NCI-H345 treated with DMSO at 0.1 percent for 48 hours (cell line): Measurements from ENCODE around the gene MRGPRF.

Experiments
- DNase-seq: peaks from one replicate; lab custom pipeline; 2025; ENCODE audit not compliant: unreplicated experiment; lab: John Stamatoyannopoulos, UW

The MRGPRF gene

DNA sequence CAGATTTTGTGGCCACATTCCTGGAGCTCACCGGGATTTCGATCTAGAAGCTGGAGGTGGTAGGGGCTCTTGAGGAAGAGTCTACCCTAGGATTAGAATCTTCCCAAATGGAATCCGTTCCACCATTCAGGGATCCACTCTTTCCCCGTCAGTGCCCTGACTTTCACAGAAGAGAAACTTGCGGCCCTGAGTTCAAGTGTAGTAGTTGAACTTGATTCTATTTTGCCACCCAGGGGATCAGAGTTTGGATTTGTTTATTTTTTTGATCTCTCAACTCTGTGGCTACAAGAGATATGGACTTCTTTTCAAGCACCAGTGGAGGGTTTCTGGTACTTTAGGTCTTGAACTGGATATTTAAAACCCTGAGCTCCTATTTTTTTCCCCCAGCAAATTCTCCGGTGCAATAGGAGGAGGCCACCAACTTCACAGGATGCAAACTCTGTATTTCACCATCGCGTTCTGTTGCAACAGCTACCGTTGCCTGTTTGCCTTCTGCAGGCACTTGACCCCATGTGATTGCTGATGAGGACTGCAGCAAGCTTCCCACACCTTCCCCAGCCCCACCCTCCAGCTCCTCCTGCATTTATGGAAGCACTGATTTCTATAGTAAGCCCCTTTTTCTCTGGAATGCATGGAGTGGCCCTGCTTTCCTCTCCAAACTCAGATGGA, 14.8 kb upstream of the MRGPRF start:
- no peak for DNase-seq

DNA sequence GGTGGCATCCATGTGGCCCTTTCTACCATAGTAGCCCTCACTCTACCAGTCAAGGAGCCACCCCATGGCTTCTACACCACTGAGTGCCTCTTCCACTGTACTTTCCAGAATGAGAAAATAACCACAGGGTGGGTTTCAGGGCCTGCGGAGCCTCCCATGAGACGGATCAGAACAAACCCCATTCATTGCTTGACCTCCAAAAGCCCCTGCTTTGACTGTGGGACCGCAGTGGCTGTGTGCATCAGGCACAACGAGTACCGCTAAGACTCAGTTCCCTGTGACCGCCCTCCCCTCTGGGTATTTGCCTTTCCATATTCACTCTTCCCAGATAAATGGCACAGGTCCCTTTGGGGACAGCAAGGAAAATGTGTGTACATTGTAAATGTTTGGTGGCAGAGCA, 11.5 kb upstream of the MRGPRF start:
- DNase-seq = no peak

DNA sequence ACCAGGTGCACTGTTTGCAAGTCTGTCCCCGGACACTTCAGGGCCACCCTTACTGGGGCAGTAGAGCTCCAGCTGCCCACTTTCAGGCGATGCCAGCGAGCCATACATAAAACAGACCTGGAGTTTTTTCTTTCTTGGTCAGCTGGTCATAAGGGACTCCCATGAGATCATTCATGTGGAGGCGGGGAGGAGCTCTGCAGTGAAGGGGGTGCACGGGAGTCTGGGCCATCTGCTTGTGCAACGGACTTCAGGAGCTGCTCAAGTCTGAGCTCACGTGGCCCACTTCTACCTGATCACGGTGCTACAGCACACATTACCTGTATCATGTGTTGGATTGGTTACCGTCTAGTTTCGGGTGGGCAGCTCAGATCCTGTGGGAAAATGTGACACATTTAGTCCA, 9.2 kb upstream of the MRGPRF start:
- DNase-seq = no peak

DNA sequence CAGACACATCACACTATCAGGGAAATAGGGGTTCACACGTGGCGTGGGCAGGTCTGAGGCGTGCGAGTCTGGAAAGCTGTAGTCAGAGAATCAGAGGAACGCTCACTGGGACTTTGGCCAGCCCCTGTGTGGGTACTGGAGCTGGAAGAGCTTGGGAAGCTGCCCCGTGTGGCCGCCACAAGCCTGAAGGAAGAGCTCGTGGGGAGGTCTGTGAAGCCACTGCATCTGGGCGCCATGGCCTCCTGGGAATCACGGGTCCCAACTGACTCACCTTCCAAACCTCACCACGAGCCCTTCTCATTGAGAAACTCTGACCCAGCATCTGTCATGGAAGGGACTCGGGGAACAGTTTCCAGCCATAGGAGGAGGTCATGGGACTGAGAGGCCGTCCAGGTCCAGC, 5.9 kb upstream of the MRGPRF start:
- DNase-seq = no peak

DNA sequence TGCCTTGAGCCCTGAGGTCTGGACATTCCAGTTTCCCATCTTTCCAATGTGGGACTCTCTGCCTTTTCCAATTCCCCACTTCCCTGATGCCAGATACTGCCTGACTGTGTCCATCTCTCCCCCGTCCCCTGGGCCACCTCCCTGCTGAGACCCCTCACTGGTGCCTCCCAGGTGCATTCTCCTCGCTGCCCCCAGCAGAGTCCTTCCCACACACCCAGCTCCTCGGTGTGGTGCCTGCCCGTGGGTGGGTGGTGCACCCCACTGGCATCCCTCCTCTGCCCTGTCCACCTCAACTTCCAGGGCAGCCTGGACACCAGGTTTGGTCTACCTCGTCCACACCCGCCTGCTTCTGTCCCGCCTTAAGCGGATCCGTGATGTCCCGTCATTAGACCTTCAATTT, 4.9 kb upstream of the MRGPRF start:
- DNase-seq = no peak

DNA sequence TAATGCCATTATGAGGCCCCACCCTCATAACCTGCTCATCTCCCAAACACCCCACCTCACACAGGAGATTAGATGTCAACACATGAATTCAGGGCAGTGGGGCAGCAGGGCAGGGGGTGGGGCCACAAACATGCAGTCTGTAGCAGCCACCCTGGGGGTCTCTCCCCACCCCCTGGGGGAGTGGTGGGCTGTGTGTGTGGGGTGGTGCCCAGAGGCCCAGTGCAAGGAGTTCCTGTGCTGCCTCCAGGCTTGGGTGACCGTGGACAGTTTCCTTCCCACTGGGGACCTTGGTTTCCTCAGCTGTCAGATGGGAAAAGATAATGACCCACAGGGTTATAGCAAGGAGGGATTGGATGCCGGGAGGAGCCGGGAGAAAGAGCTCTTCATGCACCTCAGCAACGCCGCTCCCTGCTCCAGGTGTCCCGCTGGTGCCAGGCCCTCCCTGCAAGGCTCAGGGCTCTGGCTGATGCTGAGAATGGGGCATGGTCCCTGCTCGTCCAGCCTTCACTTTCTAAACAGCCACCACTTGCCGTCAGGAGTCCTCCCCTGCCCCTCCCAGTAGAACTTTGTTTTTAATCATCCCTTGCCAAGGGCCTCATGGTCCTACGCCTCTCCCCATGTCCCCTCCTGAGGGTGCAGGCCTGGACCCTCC, 2.0 kb upstream of the MRGPRF start:
- no peak for DNase-seq

DNA sequence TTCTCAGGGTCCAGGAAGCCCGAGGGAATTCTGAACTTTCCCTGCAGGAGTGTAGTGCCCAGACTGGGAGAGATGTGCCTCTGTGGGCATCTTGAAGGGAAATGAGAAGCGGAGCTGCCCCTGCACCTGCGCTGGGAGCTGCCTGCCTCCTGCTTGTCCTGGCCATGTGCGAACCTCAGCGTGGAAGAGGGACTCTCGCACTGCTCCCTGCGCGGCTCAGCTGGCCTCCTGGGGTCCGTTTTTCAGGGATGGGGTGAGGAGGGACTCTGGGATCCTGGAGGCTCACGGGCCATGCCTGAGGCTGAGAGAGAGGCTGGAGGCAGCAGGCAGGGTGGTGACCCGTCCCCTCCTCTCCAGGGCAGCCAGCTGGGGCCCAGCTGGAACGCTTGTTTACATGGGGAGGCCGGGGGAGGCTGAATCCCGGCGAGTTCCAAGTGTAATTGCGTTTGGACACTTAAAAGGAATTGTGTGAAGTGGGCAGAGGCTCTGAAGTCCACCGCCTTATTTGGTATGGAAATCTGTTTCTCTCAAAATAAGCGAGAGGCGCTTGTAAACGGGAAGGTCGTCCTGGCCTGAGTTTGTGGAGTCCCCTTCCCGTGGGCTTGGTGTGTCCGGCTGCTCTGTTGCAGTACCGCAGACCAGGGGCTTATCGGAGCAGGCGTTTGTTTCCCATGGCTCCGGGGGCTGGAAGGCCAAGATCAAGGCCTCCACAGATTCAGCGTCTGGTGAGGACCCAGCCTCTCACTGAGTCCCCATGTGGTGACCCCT, 1.2 kb upstream of the MRGPRF start:
- DNase-seq = no peak

DNA sequence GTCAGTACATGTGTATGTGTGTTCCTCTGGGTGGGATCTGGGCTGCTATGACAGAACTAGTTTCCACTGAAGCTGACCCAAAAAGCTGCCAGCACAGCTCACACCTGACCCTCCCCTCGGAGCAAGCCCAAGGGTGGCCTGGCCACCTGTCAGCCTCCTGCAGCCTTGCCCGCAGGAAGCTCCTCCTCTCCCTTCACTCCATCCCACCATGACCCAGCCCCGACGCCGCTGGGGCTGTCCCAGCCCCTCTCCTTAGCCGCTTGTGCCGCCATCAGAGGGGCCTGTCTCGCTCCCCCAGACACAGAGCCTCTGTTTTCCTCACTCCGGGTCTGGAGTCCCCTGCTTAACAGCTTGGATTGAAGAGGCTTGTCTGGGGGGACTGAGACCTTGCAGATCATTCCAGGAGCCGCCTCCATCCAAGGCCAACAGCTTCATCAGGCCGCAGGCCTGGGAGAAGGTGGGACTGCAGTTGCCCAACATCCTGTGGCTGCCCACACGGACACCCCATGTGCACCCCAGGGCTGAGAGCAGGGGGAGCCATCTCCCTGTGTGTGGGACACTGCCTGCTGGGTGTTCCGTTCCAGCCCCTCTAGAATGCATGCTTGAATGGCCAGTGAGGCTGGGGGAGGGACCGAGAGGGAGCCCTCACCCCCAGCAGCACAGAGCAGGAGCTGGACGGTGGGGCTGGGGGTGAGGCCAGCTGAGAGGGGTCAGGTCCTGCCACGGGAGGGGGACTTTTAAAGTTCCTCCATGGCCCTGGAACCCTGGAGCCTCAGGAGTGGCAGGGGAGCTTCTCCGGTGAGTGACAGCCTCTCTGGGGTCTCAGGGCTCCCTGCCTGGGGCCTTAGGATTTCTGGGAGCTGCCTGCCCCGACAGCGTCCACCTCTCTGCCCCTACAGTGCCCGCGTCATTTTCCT, 696 bp downstream of the MRGPRF start:
- DNase-seq = no peak

DNA sequence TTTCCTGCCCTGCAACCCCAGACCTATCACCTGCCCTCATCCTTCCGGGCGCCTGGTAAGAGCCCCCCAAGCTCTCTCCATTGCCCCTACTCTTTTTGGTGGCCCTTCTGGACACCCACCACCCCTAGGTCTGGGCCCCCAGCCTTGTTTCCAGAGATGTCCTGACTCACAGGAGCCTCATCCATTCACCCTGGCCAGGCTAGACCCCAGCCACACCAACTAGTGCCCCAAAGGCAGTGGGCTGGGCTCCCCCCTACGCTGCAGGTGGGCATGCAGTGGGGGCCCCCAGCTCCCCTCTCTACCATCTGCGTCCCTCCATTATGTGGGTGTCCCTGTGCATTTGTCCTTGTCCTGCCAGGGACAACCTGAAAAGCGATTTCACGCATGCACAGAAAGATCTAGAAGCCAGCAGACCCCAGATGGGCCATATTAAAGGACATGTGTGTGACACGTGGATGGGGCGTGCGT, 1.4 kb downstream of the MRGPRF start:
- no peak for DNase-seq

DNA sequence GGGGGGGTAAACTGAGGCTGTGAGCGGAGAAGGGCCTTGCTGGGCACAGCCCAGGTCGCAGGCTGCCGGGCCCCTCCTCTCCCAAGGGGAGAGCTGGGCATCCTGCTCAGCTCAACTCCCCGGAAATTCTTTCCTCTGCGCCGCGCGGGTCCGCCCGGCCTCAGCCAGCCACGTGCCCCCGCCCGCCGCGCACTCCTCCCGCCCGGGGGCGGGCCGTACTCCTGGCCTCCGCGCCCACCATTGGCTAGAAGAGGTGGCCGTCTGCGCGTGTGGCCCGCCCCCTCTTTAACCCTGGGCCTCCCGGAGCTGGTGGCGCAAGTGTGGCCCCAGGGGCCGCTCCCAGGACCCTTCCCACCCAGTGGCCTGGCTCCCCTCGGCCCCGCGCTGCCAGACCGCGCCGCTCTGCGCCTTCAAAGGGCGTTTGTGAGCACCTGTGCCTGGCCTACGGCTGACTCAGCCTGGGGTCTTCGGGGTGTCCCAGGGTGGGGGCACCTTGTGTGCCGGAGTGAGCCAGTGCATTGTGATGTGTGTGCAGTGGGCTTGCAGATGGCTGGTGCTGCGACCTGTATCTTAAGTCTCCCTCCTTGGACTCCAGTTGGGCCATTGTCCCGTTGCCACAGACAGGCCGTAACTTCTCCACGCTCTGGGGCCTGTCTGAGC, 2.0 kb downstream of the MRGPRF start:
- no peak for DNase-seq

DNA sequence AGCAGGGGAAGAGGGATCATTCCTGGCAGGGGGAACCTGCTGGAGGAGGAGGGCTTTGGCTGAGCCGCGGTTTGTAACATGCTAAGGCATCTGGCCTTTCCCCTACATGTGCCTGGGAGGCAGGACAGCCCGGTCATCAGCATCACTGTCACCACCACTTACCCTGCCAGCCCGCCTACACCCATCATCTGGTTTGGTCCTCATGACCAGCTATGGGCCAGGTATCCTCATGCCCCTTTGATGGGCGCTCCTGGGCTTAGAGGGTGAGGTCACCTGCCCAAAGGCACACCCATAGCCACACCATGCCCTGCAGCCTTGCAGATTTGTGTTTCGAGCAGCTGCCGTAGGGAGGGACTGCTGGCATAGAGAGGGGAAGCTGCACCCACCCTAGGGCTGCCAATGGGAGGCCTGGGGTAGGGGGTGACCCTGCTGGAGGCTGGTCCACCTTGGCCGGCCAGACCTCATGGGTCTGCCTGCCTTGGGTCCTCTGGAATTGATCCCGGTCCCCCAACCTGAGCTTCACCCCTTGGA, 2.6 kb downstream of the MRGPRF start:
- DNase-seq = no peak

DNA sequence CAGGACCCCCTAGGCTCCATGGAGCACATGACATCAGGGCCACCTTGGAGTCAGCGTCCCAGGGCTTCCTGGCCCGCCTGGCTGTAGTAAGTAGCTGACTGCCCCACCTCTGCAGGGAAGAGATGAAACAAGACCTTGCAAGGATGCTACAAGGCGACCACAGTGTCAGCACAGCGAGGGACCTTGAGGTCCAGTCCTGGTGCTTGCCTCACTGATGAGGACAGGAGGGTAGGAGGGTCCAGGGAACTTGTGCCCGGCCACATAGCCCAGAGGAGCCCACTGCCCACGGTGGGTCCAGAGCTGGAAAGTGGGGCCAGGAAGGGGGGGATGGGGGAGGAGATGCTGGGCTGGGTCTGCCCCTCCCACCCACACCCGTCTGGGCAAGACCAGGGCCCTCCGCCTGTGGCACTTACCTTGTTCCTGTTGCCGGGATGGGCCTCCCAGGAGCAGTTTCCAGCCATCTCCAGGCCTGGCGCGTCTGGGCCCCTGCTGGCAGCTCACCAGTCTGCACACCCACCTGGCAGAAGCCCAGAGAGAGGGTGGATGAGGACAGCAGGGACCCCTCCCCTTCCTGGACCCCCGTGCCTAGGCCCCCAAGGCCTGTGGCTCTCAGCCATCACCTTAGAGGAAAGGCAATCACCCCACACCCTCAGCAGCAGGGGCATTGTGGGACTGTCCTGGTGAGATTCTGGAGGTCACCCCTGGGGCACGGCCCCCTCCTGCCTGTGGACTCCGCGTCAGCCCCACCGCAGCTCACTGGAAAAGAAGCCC, 3.4 kb downstream of the MRGPRF start:
- DNase-seq = no peak

DNA sequence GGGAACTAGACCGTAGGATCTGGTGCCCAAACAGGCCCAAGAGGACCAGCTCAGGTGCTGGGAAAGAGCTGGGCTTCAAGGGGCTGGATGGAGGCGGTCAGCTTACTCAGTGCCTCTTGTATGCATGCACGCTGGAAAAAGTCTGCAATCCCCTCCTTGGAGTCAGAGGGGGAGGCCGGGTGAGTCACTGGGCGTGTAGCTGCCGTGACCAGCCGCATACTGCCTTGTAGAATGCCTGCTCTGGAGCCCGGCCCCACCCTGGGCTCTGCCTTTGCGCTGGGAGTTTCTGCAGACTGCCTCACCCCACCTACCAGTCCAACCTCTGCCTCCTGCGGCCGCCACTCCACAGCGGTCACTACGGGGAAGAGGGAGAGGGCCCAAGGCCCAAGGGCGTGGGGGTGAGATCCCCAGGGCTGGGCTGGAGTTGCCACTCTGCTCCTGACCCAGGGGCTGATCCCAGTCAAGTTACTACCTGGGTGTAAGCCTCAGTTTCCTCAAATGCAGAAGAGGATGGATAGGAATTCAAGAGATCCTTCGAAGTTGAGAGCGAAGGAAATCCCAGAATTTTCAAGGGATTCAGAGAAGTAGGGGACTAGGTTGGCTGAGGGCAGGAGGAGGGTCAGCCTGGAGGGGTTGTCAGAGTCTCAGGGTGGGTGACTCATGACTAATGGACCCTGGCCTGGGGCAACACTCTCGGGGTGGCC, 4.2 kb downstream of the MRGPRF start:
- DNase-seq = no peak

DNA sequence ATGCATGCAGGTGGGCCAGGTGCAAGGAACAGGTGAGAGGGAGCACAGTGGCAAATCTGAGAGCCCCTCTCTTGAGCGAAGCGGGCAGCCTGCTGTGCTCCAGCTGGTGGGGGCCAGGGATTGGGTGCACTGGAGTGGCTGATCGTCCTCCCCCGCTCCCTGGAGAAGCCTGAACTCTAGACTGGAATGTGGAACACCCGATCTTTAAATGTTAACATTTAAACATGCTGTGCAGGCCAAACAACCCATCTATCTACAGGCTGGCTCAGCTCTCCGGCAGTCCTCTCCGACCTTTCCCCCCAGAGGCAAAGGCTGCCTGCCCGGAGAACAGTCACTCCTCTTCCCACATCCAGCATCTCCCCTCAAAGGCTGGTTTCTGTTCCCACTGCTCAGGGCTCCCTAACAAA, 5.1 kb downstream of the MRGPRF start:
- no peak for DNase-seq

DNA sequence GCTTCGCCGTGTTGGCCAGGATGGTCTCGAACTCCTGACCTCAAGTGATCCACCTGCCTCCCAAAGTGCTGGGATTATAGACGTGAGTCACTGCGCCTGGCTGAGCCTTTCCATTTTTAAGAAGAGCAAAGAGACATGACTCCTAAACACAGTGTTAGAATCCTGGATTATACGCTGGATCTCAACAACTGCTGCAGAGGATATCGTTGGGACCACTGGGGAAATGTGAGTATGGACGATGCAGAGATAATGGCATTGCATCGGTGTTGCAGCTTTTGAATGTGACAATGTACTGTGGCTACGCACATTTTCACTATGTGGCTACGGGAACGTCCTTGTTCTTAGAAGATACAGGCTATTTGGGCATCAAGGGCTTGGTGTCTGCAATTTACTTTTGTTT, 6.2 kb downstream of the MRGPRF start:
- DNase-seq = no peak

DNA sequence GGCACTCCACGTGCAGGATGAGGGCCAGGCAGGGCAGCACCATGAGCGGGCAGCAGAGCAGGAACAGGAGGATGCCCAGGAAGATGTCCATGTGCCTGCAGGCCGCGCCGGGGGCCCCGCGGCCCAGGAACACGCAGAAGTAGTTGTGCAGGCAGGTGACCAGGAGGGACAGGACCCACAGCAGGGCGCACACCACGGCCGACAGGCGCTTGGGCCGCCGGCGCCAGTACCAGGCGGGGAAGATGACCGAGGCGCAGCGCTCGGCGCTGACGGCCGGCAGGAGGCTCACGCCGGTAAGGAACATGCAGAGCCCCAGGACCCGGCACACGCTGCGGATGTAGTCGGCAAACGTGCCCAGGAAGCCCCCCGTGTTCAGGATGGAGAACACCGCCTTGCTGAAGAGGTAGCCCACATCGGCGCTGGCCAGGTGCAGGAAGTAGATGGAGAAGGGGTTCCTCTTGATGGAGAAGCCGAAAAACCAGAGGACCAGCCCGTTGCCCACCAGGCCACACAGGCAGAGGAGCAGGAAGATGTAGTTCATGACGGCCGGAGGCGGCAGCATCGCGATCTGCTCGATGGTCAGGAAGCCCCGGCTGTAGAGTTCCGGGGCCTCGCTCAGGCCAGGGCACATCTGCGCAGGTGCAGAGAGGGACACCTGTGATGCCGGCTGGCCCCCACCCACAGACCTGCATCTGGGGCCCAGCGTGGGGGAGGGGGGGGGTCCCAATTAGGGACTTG, 7.2 kb downstream of the MRGPRF start:
- DNase-seq = no peak

DNA sequence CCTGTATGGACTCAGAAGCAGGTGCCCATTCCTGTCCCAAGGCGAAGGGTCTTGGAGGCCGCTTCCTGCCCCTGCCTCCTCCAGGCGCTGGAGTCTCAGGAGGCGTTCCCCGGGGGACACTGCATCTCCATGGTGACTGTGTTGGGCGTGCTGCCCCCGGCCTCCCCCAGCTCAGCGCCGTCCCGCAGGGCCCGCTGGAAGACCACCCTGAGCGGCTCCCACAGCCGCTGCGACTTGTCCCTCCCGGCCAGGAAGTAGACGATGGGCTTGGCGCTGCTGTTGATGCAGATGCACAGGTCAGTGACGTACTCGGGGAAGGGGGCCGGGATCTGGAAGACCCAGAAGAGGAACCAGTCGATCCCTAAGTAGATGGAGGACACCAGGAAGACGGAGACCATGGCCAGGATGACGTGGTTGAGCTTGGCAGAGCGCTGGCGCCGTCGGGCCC, 7.8 kb downstream of the MRGPRF start:
- DNase-seq = no peak
